HepG2 (cell line): ENCODE data around the gene CADPS. TPM values are rescaled to one million over a fixed set of nuclear protein-coding genes. Genes with fewer than 3 reads are reported as not detected.

Experiments used
- ATAC-seq: fragments of 200-7000 bp; cut with Tn5 transposase; 3 replicates; pipeline ENCODE4 v1.9.1; 2020; ENCODE audit warnings: mild to moderate bottlenecking, moderate library complexity
- BruUV-seq: library from RNA; stranded (reverse); fragments of 400-500 nt; replicated peaks from 2 replicates; lab custom pipeline; 2021; lab: Mats Ljungman, UMichigan
- CTCF ChIA-PET: fragments of 300-600 bp; formaldehyde crosslinking; extraction: SDS; loops from one replicate; lab custom pipeline; 2021; ENCODE audit warnings: low total read pairs, inconsistent platforms, low intra/inter-chr PET ratio; lab: Yijun Ruan, JAX
- POLR2A ChIA-PET: fragments of 350-600 bp; sonication (Branson Sonifier 250); formaldehyde crosslinking; loops from one replicate; lab custom pipeline; 2020; ENCODE audit warnings: antibody characterized with exemption, inconsistent platforms; lab: Yijun Ruan, JAX
- DNase-seq: peaks from one replicate; pipeline ENCODE4 v3.0.0-alpha.2; 2015; ENCODE audit warnings: low spot score
- FAIRE-seq: peaks from 3 replicates; lab custom pipeline; 2011; peaks lifted over from hg19 to GRCh38; lab: Jason Lieb, UNC
- H2AFZ ChIP-seq: one replicate; pipeline ENCODE4 v1.6.1; 2011; ENCODE audit warnings: low read length, inconsistent platforms
- H3K27ac ChIP-seq: fragments of 300-600 bp; 3 replicates; pipeline ENCODE4 v1.8.0; 2011; ENCODE audit warnings: mixed run types, mild to moderate bottlenecking, mixed read lengths, low read length, inconsistent platforms; ENCODE audit not compliant: insufficient read depth; ENCODE audit errors: extremely low read length
- H3K27me3 ChIP-seq, 2 experiments: fragments of 200-600 bp in 1 of 2; 2 replicates in 1 of 2; 3 replicates in 1 of 2; pipeline versions ENCODE4 v1.6.0 to v1.8.0; 2011; ENCODE audit warnings: low read length in 2 of 2, mild to moderate bottlenecking in 2 of 2, moderate library complexity in 2 of 2, inconsistent platforms in 1 of 2; ENCODE audit not compliant: insufficient read depth in 2 of 2, control insufficient read depth in 1 of 2
- H3K36me3 ChIP-seq, 2 experiments: fragments of 200-600 bp in 1 of 2; replicated peaks in 1 of 2; 2 replicates in 1 of 2; 3 replicates in 1 of 2; pipeline versions ENCODE4 v1.5.1 to v1.8.0; 2011; ENCODE audit warnings: low read length in 2 of 2, inconsistent platforms in 1 of 2; ENCODE audit not compliant: insufficient read depth in 2 of 2, control insufficient read depth in 1 of 2
- H3K4me1 ChIP-seq: 2 replicates; pipeline ENCODE4 v1.5.1; 2012; ENCODE audit warnings: low read length, inconsistent platforms; ENCODE audit not compliant: insufficient read depth
- H3K4me2 ChIP-seq: 2 replicates; pipeline ENCODE4 v1.6.0; 2011; ENCODE audit warnings: low read depth, low read length, inconsistent platforms
- H3K4me3 ChIP-seq, 3 experiments: fragments of 200-600 bp in 1 of 3; sonication (generic), shearing (Covaris generic) in 1 of 3; replicated peaks in 1 of 3; 2 replicates each; pipeline ENCODE4 v1.5.1; 2011 to 2016; ENCODE audit warnings: low read length in 3 of 3, inconsistent platforms in 2 of 3, low read depth in 2 of 3, mild to moderate bottlenecking in 2 of 3, control low read depth in 1 of 3, mixed read lengths in 1 of 3; ENCODE audit not compliant: insufficient read depth in 1 of 3
- H3K79me2 ChIP-seq: one replicate; pipeline ENCODE4 v1.6.1; 2011; ENCODE audit warnings: low read length, inconsistent platforms; ENCODE audit not compliant: insufficient read depth
- H3K9ac ChIP-seq: 2 replicates; pipeline ENCODE4 v1.6.0; 2011; ENCODE audit warnings: mild to moderate bottlenecking, low read depth, low read length, inconsistent platforms; ENCODE audit not compliant: insufficient read depth
- H3K9me3 ChIP-seq: 2 replicates; pipeline ENCODE4 v1.5.1; 2012; ENCODE audit warnings: mild to moderate bottlenecking, low read length
- H4K20me1 ChIP-seq: 2 replicates; pipeline ENCODE4 v1.6.0; 2011; ENCODE audit warnings: inconsistent platforms, mild to moderate bottlenecking, low read length, moderate library complexity; ENCODE audit not compliant: insufficient read depth
- ATM ChIP-seq: fragments of 450-650 bp; IDR thresholded peaks from 2 replicates; pipeline ENCODE4 v1.7.1; 2017; ENCODE audit warnings: mild to moderate bottlenecking, borderline replicate concordance
- EZH2 ChIP-seq: conservative IDR thresholded peaks from 2 replicates; pipeline ENCODE4 v1.6.1; 2012; ENCODE audit warnings: mild to moderate bottlenecking, low read depth, low read length, moderate library complexity
- FIP1L1 ChIP-seq: fragments of 200-400 bp; formaldehyde crosslinking; IDR thresholded peaks from 2 replicates; pipeline ENCODE4 v1.6.1; 2018; ENCODE audit warnings: low read depth, mild to moderate bottlenecking, low read length, moderate library complexity, borderline replicate concordance; ENCODE audit not compliant: insufficient read depth
- GTF3A ChIP-seq: sonication (generic); formaldehyde crosslinking; conservative IDR thresholded peaks from 2 replicates; pipeline ENCODE4 v1.4.0; 2020; ENCODE audit warnings: mild to moderate bottlenecking, missing genetic modification reagents
- KAT2B ChIP-seq: fragments of 150-350 bp; IDR thresholded peaks from 2 replicates; pipeline ENCODE4 v1.6.1; 2014; ENCODE audit warnings: low read depth, low read length, borderline replicate concordance
- LCORL ChIP-seq, 2 experiments: fragments of 450-650 bp in 1 of 2; sonication (generic) in 1 of 2; formaldehyde crosslinking in 1 of 2; IDR thresholded peaks; 2 replicates each; pipeline versions ENCODE4 v1.5.0 to v1.6.1; 2017 to 2020; ENCODE audit warnings: antibody characterized with exemption in 1 of 2, missing genetic modification reagents in 1 of 2
- PHB2 ChIP-seq: fragments of 450-650 bp; IDR thresholded peaks from 2 replicates; pipeline ENCODE4 v1.6.1; 2018; ENCODE audit not compliant: partially characterized antibody
- PPARG ChIP-seq: conservative IDR thresholded peaks from 2 replicates; pipeline ENCODE4 v1.6.1; 2016; ENCODE audit warnings: missing biosample characterization, missing genetic modification reagents
- SMC3 ChIP-seq: IDR thresholded peaks from 2 replicates; pipeline ENCODE4 v1.6.1; 2011; ENCODE audit warnings: low read length, improper control_type of control experiment
- SP1 ChIP-seq, 2 experiments: fragments of 450-650 bp in 1 of 2; sonication (generic) in 1 of 2; formaldehyde crosslinking in 1 of 2; IDR thresholded peaks; 2 replicates each; pipeline versions ENCODE4 v1.4.0 to v1.6.1; 2016 to 2020; ENCODE audit warnings: missing genetic modification reagents in 1 of 2
- ZNF121 ChIP-seq: sonication (generic); formaldehyde crosslinking; IDR thresholded peaks from 2 replicates; pipeline ENCODE4 v1.5.0; 2020; ENCODE audit warnings: mild to moderate bottlenecking, missing genetic modification reagents
- ZXDC ChIP-seq: sonication (generic); formaldehyde crosslinking; IDR thresholded peaks from 2 replicates; pipeline ENCODE4 v1.5.0; 2020; ENCODE audit warnings: mild to moderate bottlenecking, missing genetic modification reagents
- WGBS: methylation state at CpG from one replicate; pipeline ENCODE4 v1.1.6; 2017; ENCODE audit warnings: low lambda C conversion rate; 5-methylcytosine and 5-hydroxymethylcytosine counted together
- in situ Hi-C: cut with HindIII; loops from 2 replicates; pipeline ENCODE4 v1.10.0; 2017; ENCODE audit warnings: low pct_unique_long_range_greater_than_20kb; ENCODE audit not compliant: extremely low pct_ligation_motif_present
- intact Hi-C: fragments of 100-400 bp; cut with micrococcal nuclease; formaldehyde crosslinking; loops from one replicate; pipeline ENCODE4 v1.10.0; 2022; ENCODE audit not compliant: unreplicated experiment
- polyA plus RNA-seq, 8 experiments: library from polyadenylated mRNA; depleted of rRNA in 3 of 8; stranded (reverse) in 7 of 8; unstranded in 1 of 8; fragments of >200 nt; fragmentation: Illumina TruSeq in 4 of 8; extraction: Trizol in 4 of 8; gene quantifications; 2 replicates each; pipeline versions ENCODE4 v1.2.1 to v1.2.3, GENCODE V29; 2011 to 2016; ENCODE audit warnings: low read depth in 4 of 8, missing spikeins in 1 of 8, mixed read lengths in 1 of 8; ENCODE audit not compliant: insufficient read depth in 1 of 8
- total RNA-seq, 5 experiments: library from RNA; depleted of rRNA; stranded (reverse); fragments of >200 nt; fragmentation: Illumina TruSeq; extraction: Trizol; gene quantifications; 2 replicates each; pipeline ENCODE4 v1.2.3, GENCODE V29; 2016; ENCODE audit warnings: low read depth in 1 of 5

CADPS gene
- total and polyA plus RNA-seq, 2 of the 13 experiments (the other 11 are each of a cell fraction or from before 2014, with no cell fraction given) = not detected

DNA sequence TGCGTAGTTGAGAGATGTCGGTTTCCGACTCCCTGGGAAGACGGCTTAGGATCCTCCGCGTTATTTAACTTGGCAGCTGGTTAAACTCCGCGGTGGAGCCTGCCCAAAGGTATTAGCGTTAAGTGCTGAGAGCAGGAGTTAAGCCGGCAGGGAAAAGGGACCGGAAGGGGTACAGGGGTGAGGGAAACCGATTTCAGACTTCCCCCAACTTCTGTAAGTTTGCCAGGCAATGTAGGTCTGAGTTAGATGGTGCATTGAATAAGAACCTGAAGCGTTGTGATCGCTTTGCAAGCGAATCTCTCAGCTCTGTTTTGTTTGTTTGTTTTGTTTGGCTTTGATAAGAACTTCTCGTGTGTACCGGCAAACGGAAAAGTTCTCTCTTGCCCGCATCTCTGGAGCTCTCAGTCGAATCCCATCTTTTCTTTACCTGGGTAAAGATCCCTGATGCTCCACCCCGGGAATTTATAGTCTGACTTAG is 495.9 kb downstream of the CADPS start:
- Histone ChIP-seq H3K79me2 (no peaks in the 10 kb centered on the region), H3K4me1 (no peaks in the 10 kb centered on the region), H2AFZ (no peak overlapping the region), H3K9ac (no peak overlapping the region), H3K27ac (no peak overlapping the region), H3K36me3 (no peaks in the 10 kb centered on the region), H3K9me3 (no peaks in the 10 kb centered on the region), H3K27me3 (peaks cover 4 to 49% of the 10 kb centered on the region in 2 experiments), H4K20me1 (no peaks in the 10 kb centered on the region), H3K4me2 (no peak overlapping the region), H3K4me3 (no peak overlapping the region)
- no TSS peak for BruUV-seq
- intact Hi-C loops = no loop called here
- DNase-seq = no peak
- TF ChIP-seq FIP1L1 = no peak
- no peak for TF ChIP-seq PHB2
- no peak for TF ChIP-seq PPARG
- TF ChIP-seq LCORL (IDR thresholded peaks at IDR 0.05) = no peak
- TF ChIP-seq LCORL (CRISPR knock-in tag; IDR thresholded peaks at IDR 0.05) = no peak
- TF ChIP-seq SP1 (IDR thresholded peaks at IDR 0.05) = no peak
- TF ChIP-seq SP1 (CRISPR knock-in tag; IDR thresholded peaks at IDR 0.05) = no peak
- TF ChIP-seq EZH2 = 0 out of 2 replicates have a peak, but pooled peaks have one; percentile 34
- TF ChIP-seq GTF3A (CRISPR knock-in tag) = no peak
- in situ Hi-C loops = no loop called here
- no peak for ATAC-seq
- POLR2A ChIA-PET = no interaction called here
- CTCF ChIA-PET = no interaction called here
- WGBS = 24% methylated on average over 21 of the region's 21 CpGs
- no peak for FAIRE-seq

DNA sequence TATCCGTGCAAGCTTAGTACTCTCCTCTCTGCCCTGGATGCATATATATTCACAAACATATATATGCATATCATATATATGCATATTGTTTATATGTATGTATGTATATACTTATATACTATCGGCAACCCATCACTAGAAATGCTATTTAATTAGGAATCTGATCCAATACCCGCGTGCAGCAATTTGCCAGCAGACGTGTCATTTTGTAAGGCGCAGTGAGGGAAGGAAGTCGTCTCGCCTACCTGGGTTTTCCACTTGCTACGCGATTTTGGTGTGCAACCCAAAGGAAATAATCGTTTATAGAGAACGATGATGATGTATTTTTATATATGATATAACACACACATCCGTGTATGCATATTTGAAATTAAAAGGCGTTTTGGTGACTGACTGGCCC is 496.3 kb downstream of the CADPS start:
- Histone ChIP-seq H3K4me2 (no peak overlapping the region), H3K27me3 (peaks cover 4 to 53% of the 10 kb centered on the region in 2 experiments), H4K20me1 (no peaks in the 10 kb centered on the region), H3K9me3 (no peaks in the 10 kb centered on the region), H3K4me1 (no peaks in the 10 kb centered on the region), H3K27ac (no peak overlapping the region), H3K36me3 (no peaks in the 10 kb centered on the region), H3K4me3 (no peak overlapping the region), H3K79me2 (no peaks in the 10 kb centered on the region), H3K9ac (no peak overlapping the region), H2AFZ (no peak overlapping the region)
- no TSS peak for BruUV-seq
- CTCF ChIA-PET = no interaction called here
- FAIRE-seq (no peak), DNase-seq (no peak), ATAC-seq (no peak)
- 35% methylated on average over 14 of the region's 14 CpGs for WGBS
- in situ Hi-C loops (no loop called here), intact Hi-C loops (no loop called here)
- POLR2A ChIA-PET = no interaction called here
- TF ChIP-seq SMC3 (no peak), ZNF121 (no peak), KAT2B (no peak), ATM (no peak), ZXDC (CRISPR knock-in tag) (no peak)
